Cardiac muscle cell (in vitro differentiated cells and primary cell): ENCODE measurements around the gene CYP3A4. TPM values are rescaled to one million over a fixed set of nuclear protein-coding genes. Genes with fewer than 3 reads are reported as not detected.

Experiments used
- DNase-seq, 2 donors: peaks; one replicate each; pipeline versions ENCODE4 v3.0.0 to v3.0.0-alpha.2; 2010 to 2017; ENCODE audit warnings: low read depth in 1 of 2, low spot score in 1 of 2
- H3K27ac ChIP-seq: fragments of 200-600 bp; sonication (generic); 2 replicates; pipeline ENCODE4 v1.5.1; 2016
- H3K27me3 ChIP-seq: fragments of 200-600 bp; sonication (generic); 2 replicates; pipeline ENCODE4 v1.6.0; 2016; ENCODE audit warnings: control low read depth
- H3K36me3 ChIP-seq: fragments of 200-600 bp; sonication (generic); 2 replicates; pipeline ENCODE4 v1.5.1; 2016; ENCODE audit warnings: control low read depth
- H3K4me1 ChIP-seq: fragments of 200-600 bp; sonication (generic); 2 replicates; pipeline ENCODE4 v1.8.1; 2017; ENCODE audit warnings: low read depth, mild to moderate bottlenecking, mixed run types
- H3K4me3 ChIP-seq: fragments of 200-600 bp; sonication (generic); 2 replicates; pipeline ENCODE4 v1.5.1; 2016; ENCODE audit warnings: mild to moderate bottlenecking
- H3K9me3 ChIP-seq: fragments of 200-600 bp; sonication (generic); 2 replicates; pipeline ENCODE4 v1.5.1; 2017; ENCODE audit warnings: low read depth, mild to moderate bottlenecking, control low read depth
- CTCF ChIP-seq: IDR thresholded peaks from 2 replicates; pipeline ENCODE4 v1.5.1; 2012; ENCODE audit warnings: low read depth, mild to moderate bottlenecking, low read length
- polyA plus RNA-seq: library from polyadenylated mRNA; unstranded; fragments of >200 nt; fragmentation: Nextera tagmentation; extraction: Ambion mirVana; gene quantifications from 2 replicates; pipeline ENCODE4 v1.2.1, GENCODE V29; 2016
- total RNA-seq: library from RNA; depleted of rRNA; stranded (reverse); fragments of >200 nt; gene quantifications from 2 replicates; pipeline ENCODE4 v1.2.3, GENCODE V29; 2016

Gene CYP3A4
- total RNA-seq (not detected in 2 replicates), polyA plus RNA-seq (not detected in 2 replicates)

GRCh38 chr7:99784007-99784406 is at the start of gene CYP3A4:
Gene CYP3A4, minus strand, starts transcription at chr7:99784184. Its CDS starts 103 bp downstream, at chr7:99784081.
- no peak within 1 kb of the TSS for H3K4me3 ChIP-seq
- no peaks in the 10 kb centered on the region for H3K4me1 ChIP-seq
- H3K27ac ChIP-seq = no peak within 1 kb of the TSS
- no peaks in the 10 kb centered on the region for H3K36me3 ChIP-seq
- no peak for DNase-seq
- H3K9me3 ChIP-seq = no peaks in the 10 kb centered on the region
- H3K27me3 ChIP-seq = no peaks in the 10 kb centered on the region
- no peak for TF ChIP-seq CTCF

GRCh38 chr7:99833289-99833877 is 49.4 kb upstream of the CYP3A4 start:
- Histone ChIP-seq H3K27ac (peak overlapping the region; percentile 21), H3K27me3 (no peaks in the 10 kb centered on the region), H3K4me1 (peaks cover 14% of the 10 kb centered on the region), H3K9me3 (no peaks in the 10 kb centered on the region), H3K36me3 (no peaks in the 10 kb centered on the region), H3K4me3 (no peak overlapping the region)
- TF ChIP-seq CTCF = no peak
- DNase-seq = peak in 1 of 2 donors; percentile 12

- Histone ChIP-seq H3K36me3 (no peaks in the 10 kb centered on the region), H3K27me3 (no peaks in the 10 kb centered on the region), H3K4me3 (no peak overlapping the region), H3K9me3 (no peaks in the 10 kb centered on the region), H3K27ac (no peak overlapping the region), H3K4me1 (peaks cover 14% of the 10 kb centered on the region)
- DNase-seq = no peak
- TF ChIP-seq CTCF = no peak
These were observed 47.6 kb upstream of the CYP3A4 start for GRCh38 chr7:99831595-99831994.

GRCh38 chr7:99829524-99830160 is 45.7 kb upstream of the CYP3A4 start:
- H3K4me1 ChIP-seq = peaks cover 24% of the 10 kb centered on the region
- no peaks in the 10 kb centered on the region for H3K9me3 ChIP-seq
- TF ChIP-seq CTCF = no peak
- no peak for DNase-seq
- H3K4me3 ChIP-seq = no peak overlapping the region
- no peak overlapping the region for H3K27ac ChIP-seq
- H3K27me3 ChIP-seq = no peaks in the 10 kb centered on the region
- no peaks in the 10 kb centered on the region for H3K36me3 ChIP-seq

- no peaks in the 10 kb centered on the region for H3K36me3 ChIP-seq
- DNase-seq = no peak
- no peaks in the 10 kb centered on the region for H3K27me3 ChIP-seq
- TF ChIP-seq CTCF = no peak
- H3K4me1 ChIP-seq = peaks cover 17% of the 10 kb centered on the region
- no peak overlapping the region for H3K4me3 ChIP-seq
- H3K27ac ChIP-seq = no peak overlapping the region
- no peaks in the 10 kb centered on the region for H3K9me3 ChIP-seq
These were observed 44.8 kb upstream of the CYP3A4 start for GRCh38 chr7:99828811-99829210.
